H1 (cell line): ENCODE data around the gene SLC12A7. TPM values are rescaled to one million over a fixed set of nuclear protein-coding genes. Genes with fewer than 3 reads are reported as not detected.

Experiments used
- CTCF ChIA-PET: fragments of 300-600 bp; sonication (Branson Sonifier 250); formaldehyde crosslinking; loops from one replicate; lab custom pipeline; 2021; ENCODE audit not compliant: partially characterized antibody; lab: Charles Lee
- POLR2A ChIA-PET: fragments of 300-600 bp; sonication (Branson Sonifier 250); formaldehyde crosslinking; loops from one replicate; lab custom pipeline; 2021; ENCODE audit warnings: inconsistent platforms; ENCODE audit not compliant: partially characterized antibody; lab: Charles Lee
- DNase-seq, 2 experiments: peaks; one replicate each; pipeline versions ENCODE4 v3.0.0 to v3.0.0-alpha.2; 2010 to 2022; ENCODE audit warnings: low spot score in 2 of 2, low read depth in 1 of 2, mixed read lengths in 1 of 2
- FAIRE-seq: peaks from 2 replicates; lab custom pipeline; 2011; peaks lifted over from hg19 to GRCh38; lab: Jason Lieb, UNC
- H2AFZ ChIP-seq: 2 replicates; pipeline ENCODE4 v1.8.1; 2012; ENCODE audit warnings: low read length, inconsistent platforms
- H2AK5ac ChIP-seq: 2 replicates; pipeline ENCODE4 v1.6.1; 2013; ENCODE audit warnings: low read depth, low read length
- H2BK120ac ChIP-seq: replicated peaks from 2 replicates; pipeline ENCODE3; 2013; ENCODE audit warnings: low read depth, low read length, inconsistent platforms
- H2BK12ac ChIP-seq: 2 replicates; pipeline ENCODE4 v1.6.1; 2013; ENCODE audit warnings: low read depth, low read length
- H2BK15ac ChIP-seq: 2 replicates; pipeline ENCODE4 v1.6.1; 2013; ENCODE audit warnings: low read length
- H2BK20ac ChIP-seq: 2 replicates; pipeline ENCODE4 v1.6.1; 2013; ENCODE audit warnings: low read length
- H2BK5ac ChIP-seq: 2 replicates; pipeline ENCODE4 v1.6.1; 2013; ENCODE audit warnings: low read depth, low read length
- H3K14ac ChIP-seq: 2 replicates; pipeline ENCODE4 v1.6.1; 2013; ENCODE audit warnings: inconsistent platforms; ENCODE audit not compliant: insufficient read length
- H3K18ac ChIP-seq: 2 replicates; pipeline ENCODE4 v1.6.1; 2013; ENCODE audit warnings: low read length; ENCODE audit errors: extremely low read depth
- H3K23ac ChIP-seq: 2 replicates; pipeline ENCODE4 v1.6.1; 2013; ENCODE audit warnings: inconsistent platforms; ENCODE audit not compliant: insufficient read length
- H3K23me2 ChIP-seq: 2 replicates; pipeline ENCODE4 v1.6.1; 2013; ENCODE audit warnings: low read depth, low read length
- H3K27ac ChIP-seq: 2 replicates; pipeline ENCODE4 v1.6.1; 2011; ENCODE audit warnings: low read depth, low read length, inconsistent platforms
- H3K27me3 ChIP-seq, 4 experiments: replicated peaks in 1 of 4; 1 replicate in 1 of 4; 2 replicates in 3 of 4; pipeline versions ENCODE4 v1.6.1 to v1.8.1; 2011 to 2013; ENCODE audit warnings: low read length in 3 of 4, mild to moderate bottlenecking in 3 of 4, inconsistent platforms in 2 of 4, mixed read lengths in 2 of 4, moderate library complexity in 1 of 4; ENCODE audit not compliant: control insufficient read depth in 3 of 4, insufficient read depth in 3 of 4; ENCODE audit errors: extremely low read depth in 1 of 4
- H3K36me3 ChIP-seq, 4 experiments: 2 replicates each; pipeline versions ENCODE4 v1.6.1 to v1.8.1; 2011 to 2013; ENCODE audit warnings: mild to moderate bottlenecking in 4 of 4, low read length in 3 of 4, moderate library complexity in 2 of 4, control low read depth in 1 of 4, inconsistent platforms in 1 of 4; ENCODE audit not compliant: insufficient read depth in 4 of 4, control insufficient read depth in 2 of 4
- H3K4ac ChIP-seq: replicated peaks from 2 replicates; pipeline ENCODE3; 2013; ENCODE audit warnings: low read length, low read depth, mixed read lengths, inconsistent platforms; ENCODE audit not compliant: insufficient read length
- H3K4me1 ChIP-seq, 4 experiments: replicated peaks in 1 of 4; 1 replicate in 1 of 4; 2 replicates in 3 of 4; pipeline versions ENCODE4 v1.6.1 to v1.8.1; 2011 to 2013; ENCODE audit warnings: low read length in 3 of 4, inconsistent platforms in 2 of 4, mixed read lengths in 1 of 4; ENCODE audit not compliant: insufficient read depth in 4 of 4, control insufficient read depth in 3 of 4
- H3K4me2 ChIP-seq, 2 experiments: 2 replicates each; pipeline versions ENCODE4 v1.6.1 to v1.8.1; 2011 to 2013; ENCODE audit warnings: low read depth in 2 of 2, low read length in 2 of 2, control low read depth in 1 of 2, inconsistent platforms in 1 of 2, mild to moderate bottlenecking in 1 of 2; ENCODE audit not compliant: insufficient read depth in 1 of 2
- H3K4me3 ChIP-seq, 4 experiments: fragments of 200-600, 300-600 bp in 1 of 4; sonication (generic), shearing (Covaris generic), sonication (Bioruptor Twin) in 1 of 4; 2 replicates each; pipeline versions ENCODE4 v1.5.1 to v1.8.1; 2011 to 2016; ENCODE audit warnings: low read length in 4 of 4, low read depth in 3 of 4, control low read depth in 2 of 4, inconsistent platforms in 2 of 4, mild to moderate bottlenecking in 2 of 4, mixed read lengths in 1 of 4, moderate library complexity in 1 of 4; ENCODE audit not compliant: insufficient read depth in 2 of 4; ENCODE audit errors: extremely low read depth in 1 of 4
- H3K56ac ChIP-seq: replicated peaks from 2 replicates; pipeline ENCODE3; 2013; ENCODE audit warnings: low read depth, mild to moderate bottlenecking, mixed read lengths, low read length, inconsistent platforms; ENCODE audit not compliant: insufficient read length
- H3K79me1 ChIP-seq: 2 replicates; pipeline ENCODE4 v1.6.1; 2013; ENCODE audit warnings: low read depth, low read length, control low read depth
- H3K79me2 ChIP-seq, 2 experiments: 2 replicates each; pipeline versions ENCODE4 v1.6.1 to v1.8.1; 2012 to 2013; ENCODE audit warnings: low read length in 2 of 2, mild to moderate bottlenecking in 2 of 2, inconsistent platforms in 1 of 2; ENCODE audit not compliant: insufficient read depth in 2 of 2, control insufficient read depth in 1 of 2
- H3K9ac ChIP-seq, 4 experiments: replicated peaks in 1 of 4; 1 replicate in 1 of 4; 2 replicates in 3 of 4; pipeline versions ENCODE4 v1.6.1 to v1.8.1; 2011 to 2013; ENCODE audit warnings: low read depth in 3 of 4, low read length in 3 of 4, control low read depth in 2 of 4, mild to moderate bottlenecking in 2 of 4, moderate library complexity in 2 of 4, inconsistent platforms in 1 of 4; ENCODE audit errors: extremely low read depth in 1 of 4
- H3K9me3 ChIP-seq, 2 experiments: 2 replicates each; pipeline versions ENCODE4 v1.6.1 to v1.8.1; 2012 to 2013; ENCODE audit warnings: mild to moderate bottlenecking in 2 of 2, moderate library complexity in 2 of 2, control low read depth in 1 of 2, inconsistent platforms in 1 of 2, low read depth in 1 of 2, low read length in 1 of 2, mixed read lengths in 1 of 2; ENCODE audit not compliant: insufficient read depth in 2 of 2
- H4K20me1 ChIP-seq, 2 experiments: replicated peaks in 1 of 2; 2 replicates each; pipeline versions ENCODE3 to v1.8.1; 2011 to 2013; ENCODE audit warnings: inconsistent platforms in 2 of 2, low read length in 2 of 2, mild to moderate bottlenecking in 1 of 2; ENCODE audit not compliant: insufficient read depth in 2 of 2, control insufficient read depth in 1 of 2
- H4K5ac ChIP-seq: 2 replicates; pipeline ENCODE4 v1.6.1; 2013; ENCODE audit warnings: low read length, low read depth, mixed read lengths, inconsistent platforms; ENCODE audit not compliant: insufficient read length
- H4K8ac ChIP-seq: 2 replicates; pipeline ENCODE4 v1.8.0; 2013; ENCODE audit warnings: mild to moderate bottlenecking, moderate library complexity, low read length, inconsistent platforms; ENCODE audit not compliant: insufficient read depth; ENCODE audit errors: extremely low read depth
- H4K91ac ChIP-seq: replicated peaks from 2 replicates; pipeline ENCODE3; 2013; ENCODE audit warnings: low read length, mixed read lengths, inconsistent platforms; ENCODE audit not compliant: insufficient read length
- CBX5 ChIP-seq: fragments of 300-800, 300-1000 bp; sonication (generic); IDR thresholded peaks from 2 replicates; pipeline ENCODE4 v1.7.1; 2016; ENCODE audit warnings: antibody characterized with exemption, low read length, low read depth
- WGBS, 2 experiments: shearing (Covaris generic) in 1 of 2; methylation state at CpG; one replicate each; pipeline versions ENCODE4 v1.1.6 to v1.1.7; 2013 to 2015; ENCODE audit warnings: low lambda C conversion rate in 2 of 2, mixed read lengths in 2 of 2, inconsistent platforms in 1 of 2, low coverage in 1 of 2, missing lambda C conversion rate in 1 of 2; ENCODE audit not compliant: insufficient replicate concordance in 2 of 2, insufficient coverage in 1 of 2, insufficient read length in 1 of 2; ENCODE audit errors: extremely low coverage in 1 of 2, missing lambda C conversion rate in 1 of 2; 5-methylcytosine and 5-hydroxymethylcytosine counted together
- polyA plus RNA-seq, 7 experiments: library from polyadenylated mRNA; depleted of rRNA in 3 of 7; stranded (reverse) in 5 of 7; unstranded in 2 of 7; fragments of >200 nt in 5 of 7; fragments of 200-250 nt in 2 of 7; gene quantifications; 1 replicate in 5 of 7; 2 replicates in 1 of 7; 4 replicates in 1 of 7; pipeline versions ENCODE4 v1.2.1 to v1.2.3, GENCODE V29; 2011 to 2013; ENCODE audit warnings: missing spikeins in 2 of 7, mixed read lengths in 2 of 7
- total RNA-seq: library from RNA; stranded (reverse); fragmentation: NEBNext Ultra II Directional; extraction: Animal tissue kit (Norgen Biotek cat#: 25700); gene quantifications from 2 replicates; pipeline ENCODE4 v1.2.1, GENCODE V29; 2021

SLC12A7 gene
- total and polyA plus RNA-seq, 2 of the 8 experiments (the other 6 are each of a cell fraction or from before 2014, with no cell fraction given), result 23.5 to 39.7 TPM

DNA sequence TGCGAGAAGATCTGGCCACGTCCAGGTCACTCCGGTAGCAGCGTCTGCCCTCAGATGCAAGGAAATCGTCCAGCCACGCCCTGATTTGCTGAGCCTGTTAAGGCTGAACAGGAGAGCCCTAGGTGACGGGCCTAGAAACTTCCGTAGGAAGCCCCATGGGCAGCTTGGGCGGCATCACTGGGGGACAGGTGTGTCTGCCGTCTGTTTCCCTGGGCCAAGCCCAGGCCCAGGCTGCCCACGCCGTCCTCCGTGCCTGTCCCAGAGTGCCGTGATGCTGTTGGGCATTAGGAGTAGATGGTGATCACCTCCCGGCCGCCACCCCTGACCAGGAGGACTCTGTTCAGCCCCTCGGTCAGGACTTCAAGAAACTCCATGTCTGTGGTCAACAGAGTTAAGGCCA, 59.8 kb downstream of the SLC12A7 start:
- H3K36me3 ChIP-seq, result peaks cover 6 to 26% (median 14%) of the 10 kb centered on the region in 4 experiments
- DNase-seq (no peak), FAIRE-seq (no peak)
- H2AK5ac ChIP-seq, result no peak overlapping the region
- H4K91ac ChIP-seq, result no peak overlapping the region
- no peak overlapping the region for H4K8ac ChIP-seq
- H3K23ac ChIP-seq, result no peak overlapping the region
- ChIA-PET POLR2A (no interaction called here), CTCF (interaction anchor here (1.0 to 1.8 kb wide), 2 partner anchors 116 to 123 kb away, joined by 3 to 7 read pairs; no protein-coding TSS in a partner anchor)
- H3K14ac ChIP-seq, result no peak overlapping the region
- H4K20me1 ChIP-seq, result peaks cover 8 to 19% of the 10 kb centered on the region in 2 experiments
- H3K9me3 ChIP-seq, result peaks cover 0 to 3% of the 10 kb centered on the region in 2 experiments; a peak in 1 of 4 replicates
- no peak overlapping the region for H3K4me2 ChIP-seq
- WGBS, 2 experiments, result 87% methylated on average over 17 of the region's 17 CpGs; no CpG with 5 or more reads in 1 of the 2 experiments
- H3K79me2 ChIP-seq, result no peaks in the 10 kb centered on the region
- H2AFZ ChIP-seq, result no peak overlapping the region
- no peak overlapping the region for H3K56ac ChIP-seq
- H3K4me3 ChIP-seq, result no peak overlapping the region
- H3K27me3 ChIP-seq, result no peaks in the 10 kb centered on the region
- no peak overlapping the region for H2BK15ac ChIP-seq
- H3K27ac ChIP-seq, result no peak overlapping the region
- H4K5ac ChIP-seq, result no peak overlapping the region
- no peak overlapping the region for H3K9ac ChIP-seq
- H3K23me2 ChIP-seq, result peaks cover 16% of the 10 kb centered on the region; the same call in 1 of the 2 replicates
- no peak overlapping the region for H2BK120ac ChIP-seq
- no peaks in the 10 kb centered on the region; the same call in 1 of the 2 replicates for H3K79me1 ChIP-seq
- H3K4me1 ChIP-seq, result no peaks in the 10 kb centered on the region; a peak in 1 of 7 replicates
- no peak overlapping the region for H3K4ac ChIP-seq
- no peak overlapping the region for H2BK5ac ChIP-seq
- H2BK20ac ChIP-seq, result no peak overlapping the region
- no peak for TF ChIP-seq CBX5
- H2BK12ac ChIP-seq, result no peak overlapping the region
- H3K18ac ChIP-seq, result no peak overlapping the region
